WTC11 (cell line): ENCODE results near the gene ATF5. TPM values are rescaled to one million over a fixed set of nuclear protein-coding genes. Genes with fewer than 3 reads are reported as not detected.
A peak's percentile ranks its signal among the peaks of the same experiment; 100 is the strongest.

Source experiments
- ATAC-seq: fragments of 200-7000 bp; cut with Tn5 transposase; 2 replicates; pipeline ENCODE4 v1.10.0; 2021; ENCODE audit warnings: mild to moderate bottlenecking, moderate library complexity
- CTCF ChIA-PET: fragments of 300-600 bp; sonication (Branson Sonifier 250); formaldehyde crosslinking; loops from one replicate; lab custom pipeline; 2021; ENCODE audit warnings: antibody characterized with exemption; lab: Charles Lee
- POLR2A ChIA-PET: fragments of 350-600 bp; sonication (Branson Sonifier 250); formaldehyde crosslinking; loops from one replicate; lab custom pipeline; 2021; ENCODE audit warnings: antibody characterized with exemption; lab: Charles Lee
- DNase-seq: peaks from one replicate; pipeline ENCODE4 v3.0.0; 2021; ENCODE audit warnings: low spot score
- H3K27ac Mint-ChIP-seq: 2 replicates; pipeline ENCODE4 v1.8.0; 2021; ENCODE audit warnings: mixed read lengths
- H3K27me3 Mint-ChIP-seq: 2 replicates; pipeline ENCODE4 v1.8.0; 2021; ENCODE audit warnings: low read depth, mild to moderate bottlenecking, moderate library complexity, mixed read lengths
- H3K36me3 Mint-ChIP-seq: 2 replicates; pipeline ENCODE4 v1.8.0; 2021; ENCODE audit warnings: mixed read lengths
- H3K4me1 Mint-ChIP-seq: 2 replicates; pipeline ENCODE4 v1.8.0; 2022; ENCODE audit warnings: mixed read lengths
- H3K4me3 Mint-ChIP-seq: 2 replicates; pipeline ENCODE4 v1.8.0; 2021; ENCODE audit warnings: mild to moderate bottlenecking, moderate library complexity, mixed read lengths
- H3K9me3 Mint-ChIP-seq: 2 replicates; pipeline ENCODE4 v1.8.0; 2021; ENCODE audit warnings: mixed read lengths
- ATF2 ChIP-seq: sonication (generic); formaldehyde crosslinking; IDR thresholded peaks from 2 replicates; pipeline ENCODE4 v1.8.1; 2022; ENCODE audit warnings: low read depth, missing genetic modification reagents, borderline replicate concordance
- CREB1 ChIP-seq: sonication (generic); formaldehyde crosslinking; IDR thresholded peaks from 2 replicates; pipeline ENCODE4 v1.8.0; 2023; ENCODE audit warnings: mild to moderate bottlenecking, missing genetic modification reagents
- E2F1 ChIP-seq: sonication (generic); formaldehyde crosslinking; IDR thresholded peaks from 2 replicates; pipeline ENCODE4 v1.8.0; 2022; ENCODE audit warnings: mild to moderate bottlenecking, missing genetic modification reagents
- FOXP4 ChIP-seq: sonication (generic); formaldehyde crosslinking; IDR thresholded peaks from 2 replicates; pipeline ENCODE4 v1.8.0; 2022; ENCODE audit warnings: mild to moderate bottlenecking, missing genetic modification reagents
- HMGXB4 ChIP-seq: sonication (generic); formaldehyde crosslinking; IDR thresholded peaks from 2 replicates; pipeline ENCODE4 v1.8.1; 2023; ENCODE audit warnings: mild to moderate bottlenecking, moderate library complexity, missing genetic modification reagents
- SMAD3 ChIP-seq: sonication (generic); formaldehyde crosslinking; IDR thresholded peaks from 2 replicates; pipeline ENCODE4 v1.8.0; 2022; ENCODE audit warnings: missing genetic modification reagents, mild to moderate bottlenecking, borderline replicate concordance
- SMAD4 ChIP-seq: sonication (generic); formaldehyde crosslinking; IDR thresholded peaks from 2 replicates; pipeline ENCODE4 v1.8.0; 2022; ENCODE audit warnings: mild to moderate bottlenecking, missing genetic modification reagents
- SP1 ChIP-seq: sonication (generic); formaldehyde crosslinking; conservative IDR thresholded peaks from 2 replicates; pipeline ENCODE4 v1.8.1; 2022; ENCODE audit warnings: missing genetic modification reagents
- STAT6 ChIP-seq: sonication (generic); formaldehyde crosslinking; conservative IDR thresholded peaks from 2 replicates; pipeline ENCODE4 v1.8.1; 2023; ENCODE audit warnings: mild to moderate bottlenecking, low read depth, missing genetic modification reagents, moderate library complexity
- TEAD4 ChIP-seq: sonication (generic); formaldehyde crosslinking; IDR thresholded peaks from 2 replicates; pipeline ENCODE4 v1.8.0; 2022; ENCODE audit warnings: mild to moderate bottlenecking, missing genetic modification reagents
- ZBTB43 ChIP-seq: sonication (generic); formaldehyde crosslinking; IDR thresholded peaks from 2 replicates; pipeline ENCODE4 v1.8.1; 2023; ENCODE audit warnings: mild to moderate bottlenecking, missing genetic modification reagents
- ZNF138 ChIP-seq: sonication (generic); formaldehyde crosslinking; conservative IDR thresholded peaks from 2 replicates; pipeline ENCODE4 v1.8.1; 2022; ENCODE audit warnings: mild to moderate bottlenecking, moderate library complexity, missing genetic modification reagents
- ZNF423 ChIP-seq: fragments of 250-450 bp; sonication (Bioruptor Pico); IDR thresholded peaks from 2 replicates; pipeline ENCODE4 v2.1.2; 2022; ENCODE audit warnings: mild to moderate bottlenecking, moderate library complexity
- ZNF532 ChIP-seq: fragments of 250-450 bp; sonication (Bioruptor Pico); IDR thresholded peaks from 2 replicates; pipeline ENCODE4 v1.9.0; 2021; ENCODE audit warnings: mild to moderate bottlenecking, borderline replicate concordance
- total RNA-seq: library from RNA; stranded (reverse); gene quantifications from 3 replicates; pipeline ENCODE4 v1.2.3, GENCODE V29; 2021

Gene ATF5
- total RNA-seq, 1 experiment from 2014 or later = 10.8 TPM

GRCh38 chr19:49907745-49908446, 21.1 kb upstream of the ATF5 start (continued):
- TF ChIP-seq ZBTB43 (CRISPR knock-in tag) (no peak), FOXP4 (CRISPR knock-in tag) (no peak), HMGXB4 (CRISPR knock-in tag) (no peak), E2F1 (CRISPR knock-in tag) (no peak), SMAD4 (CRISPR knock-in tag) (no peak), ATF2 (CRISPR knock-in tag) (no peak), ZNF138 (CRISPR knock-in tag) (no peak)

- no peak for ATAC-seq
- Mint-ChIP-seq H3K4me1 (peaks cover 20% of the 10 kb centered on the region), H3K27ac (peak overlapping the region; percentile 57; the same call in 1 of the 2 replicates), H3K27me3 (no peaks in the 10 kb centered on the region), H3K9me3 (no peaks in the 10 kb centered on the region), H3K4me3 (no peak overlapping the region), H3K36me3 (peaks cover 60% of the 10 kb centered on the region)
- DNase-seq = no peak
- ChIA-PET POLR2A (interaction anchor here (1.1 kb wide), 2 partner anchors 8 to 21 kb away, joined by 3 read pairs; partner anchors contain the start of genes ATF5 and NUP62), CTCF (no interaction called here)
- TF ChIP-seq ATF2 (CRISPR knock-in tag) = no peak
- no peak for TF ChIP-seq SMAD3 (CRISPR knock-in tag)
- no peak for TF ChIP-seq ZNF532
- no peak for TF ChIP-seq ZNF138 (CRISPR knock-in tag)
- no peak for TF ChIP-seq TEAD4
- TF ChIP-seq STAT6 = no peak
- no peak for TF ChIP-seq SP1 (CRISPR knock-in tag)
- no peak for TF ChIP-seq CREB1
- TF ChIP-seq ZNF423 (CRISPR knock-in tag) = no peak
Measured at GRCh38 chr19:49908480-49909420, 20.3 kb upstream of the ATF5 start.
